Coronary artery (tissue), 2 donors: ENCODE results near the gene DDX24.

Source experiments
- DNase-seq: peaks from one replicate; pipeline ENCODE4 v3.0.0-alpha.2; 2017; ENCODE audit warnings: low spot score
- H3K27ac ChIP-seq, 2 donors: fragments of 200-600 bp; sonication (generic); one replicate each; pipeline ENCODE4 v1.5.1; 2016 to 2019
- H3K4me3 ChIP-seq: fragments of 200-600 bp; sonication (generic); 2 replicates; pipeline ENCODE4 v1.5.1; 2016; ENCODE audit warnings: mild to moderate bottlenecking, moderate library complexity
- CTCF ChIP-seq: fragments of 200-600 bp; sonication (generic); IDR thresholded peaks from one replicate; pipeline ENCODE4 v1.5.1; 2019; ENCODE audit warnings: antibody characterized with exemption

The DDX24 gene

GRCh38 chr14:94120667-94121340 lies 39.8 kb upstream of the DDX24 start:
- H3K4me3 ChIP-seq, result no peak overlapping the region
- DNase-seq, result peak; percentile 57
- no peak overlapping the region for H3K27ac ChIP-seq
- no peak for TF ChIP-seq CTCF

- DNase-seq, result no peak
- Histone ChIP-seq H3K27ac (no peak overlapping the region), H3K4me3 (no peak overlapping the region)
- no peak for TF ChIP-seq CTCF
These were observed 38.1 kb upstream of the DDX24 start for GRCh38 chr14:94119071-94119470.

GRCh38 chr14:94117856-94118255 lies 36.9 kb upstream of the DDX24 start:
- DNase-seq, result no peak
- TF ChIP-seq CTCF, result no peak

GRCh38 chr14:94116701-94117100 lies 35.7 kb upstream of the DDX24 start:
- no peak for DNase-seq
- TF ChIP-seq CTCF, result no peak
- H3K27ac ChIP-seq, result no peak overlapping the region
- no peak overlapping the region for H3K4me3 ChIP-seq

More at GRCh38 chr14:94117856-94118255, 36.9 kb upstream of the DDX24 start:
- Histone ChIP-seq H3K4me3 (no peak overlapping the region), H3K27ac (no peak overlapping the region)

GRCh38 chr14:94115631-94116030 lies 34.6 kb upstream of the DDX24 start:
- peak; percentile 69 for DNase-seq
- H3K27ac ChIP-seq, result peak overlapping the region in 1 of 2 donors; percentile 7
- no peak for TF ChIP-seq CTCF
- no peak overlapping the region for H3K4me3 ChIP-seq

- no peak for TF ChIP-seq CTCF
- Histone ChIP-seq H3K27ac (peak overlapping the region in 1 of 2 donors; percentile 68), H3K4me3 (no peak overlapping the region)
- peak; percentile 67 for DNase-seq
These were observed 34.1 kb upstream of the DDX24 start for GRCh38 chr14:94115058-94115591.

GRCh38 chr14:94114589-94115057 lies 33.6 kb upstream of the DDX24 start:
- TF ChIP-seq CTCF, result no peak
- H3K27ac ChIP-seq, result peak overlapping the region in 1 of 2 donors; percentile 68
- peak; percentile 65 for DNase-seq

More at GRCh38 chr14:94114589-94115057, 33.6 kb upstream of the DDX24 start:
- H3K4me3 ChIP-seq, result peak overlapping the region; percentile 6
